H1 (cell line): ENCODE data around the gene TRIM24. TPM values are rescaled to one million over a fixed set of nuclear protein-coding genes. Genes with fewer than 3 reads are reported as not detected.

Experiments
- CTCF ChIA-PET: fragments of 300-600 bp; sonication (Branson Sonifier 250); formaldehyde crosslinking; loops from one replicate; lab custom pipeline; 2021; ENCODE audit not compliant: partially characterized antibody; lab: Charles Lee
- POLR2A ChIA-PET: fragments of 300-600 bp; sonication (Branson Sonifier 250); formaldehyde crosslinking; loops from one replicate; lab custom pipeline; 2021; ENCODE audit warnings: inconsistent platforms; ENCODE audit not compliant: partially characterized antibody; lab: Charles Lee
- DNase-seq, 2 experiments: peaks; one replicate each; pipeline versions ENCODE4 v3.0.0 to v3.0.0-alpha.2; 2010 to 2022; ENCODE audit warnings: low spot score in 2 of 2, low read depth in 1 of 2, mixed read lengths in 1 of 2
- FAIRE-seq: peaks from 2 replicates; lab custom pipeline; 2011; peaks lifted over from hg19 to GRCh38; lab: Jason Lieb, UNC
- H2AFZ ChIP-seq: 2 replicates; pipeline ENCODE4 v1.8.1; 2012; ENCODE audit warnings: low read length, inconsistent platforms
- H2AK5ac ChIP-seq: 2 replicates; pipeline ENCODE4 v1.6.1; 2013; ENCODE audit warnings: low read depth, low read length
- H2BK120ac ChIP-seq: replicated peaks from 2 replicates; pipeline ENCODE3; 2013; ENCODE audit warnings: low read depth, low read length, inconsistent platforms
- H2BK12ac ChIP-seq: 2 replicates; pipeline ENCODE4 v1.6.1; 2013; ENCODE audit warnings: low read depth, low read length
- H2BK15ac ChIP-seq: 2 replicates; pipeline ENCODE4 v1.6.1; 2013; ENCODE audit warnings: low read length
- H2BK20ac ChIP-seq: 2 replicates; pipeline ENCODE4 v1.6.1; 2013; ENCODE audit warnings: low read length
- H2BK5ac ChIP-seq: 2 replicates; pipeline ENCODE4 v1.6.1; 2013; ENCODE audit warnings: low read depth, low read length
- H3K14ac ChIP-seq: 2 replicates; pipeline ENCODE4 v1.6.1; 2013; ENCODE audit warnings: inconsistent platforms; ENCODE audit not compliant: insufficient read length
- H3K18ac ChIP-seq: 2 replicates; pipeline ENCODE4 v1.6.1; 2013; ENCODE audit warnings: low read length; ENCODE audit errors: extremely low read depth
- H3K23ac ChIP-seq: 2 replicates; pipeline ENCODE4 v1.6.1; 2013; ENCODE audit warnings: inconsistent platforms; ENCODE audit not compliant: insufficient read length
- H3K23me2 ChIP-seq: 2 replicates; pipeline ENCODE4 v1.6.1; 2013; ENCODE audit warnings: low read depth, low read length
- H3K27ac ChIP-seq: 2 replicates; pipeline ENCODE4 v1.6.1; 2011; ENCODE audit warnings: low read depth, low read length, inconsistent platforms
- H3K27me3 ChIP-seq, 4 experiments: replicated peaks in 1 of 4; 1 replicate in 1 of 4; 2 replicates in 3 of 4; pipeline versions ENCODE4 v1.6.1 to v1.8.1; 2011 to 2013; ENCODE audit warnings: low read length in 3 of 4, mild to moderate bottlenecking in 3 of 4, inconsistent platforms in 2 of 4, mixed read lengths in 2 of 4, moderate library complexity in 1 of 4; ENCODE audit not compliant: control insufficient read depth in 3 of 4, insufficient read depth in 3 of 4; ENCODE audit errors: extremely low read depth in 1 of 4
- H3K36me3 ChIP-seq, 4 experiments: 2 replicates each; pipeline versions ENCODE4 v1.6.1 to v1.8.1; 2011 to 2013; ENCODE audit warnings: mild to moderate bottlenecking in 4 of 4, low read length in 3 of 4, moderate library complexity in 2 of 4, control low read depth in 1 of 4, inconsistent platforms in 1 of 4; ENCODE audit not compliant: insufficient read depth in 4 of 4, control insufficient read depth in 2 of 4
- H3K4ac ChIP-seq: replicated peaks from 2 replicates; pipeline ENCODE3; 2013; ENCODE audit warnings: low read length, low read depth, mixed read lengths, inconsistent platforms; ENCODE audit not compliant: insufficient read length
- H3K4me1 ChIP-seq, 4 experiments: replicated peaks in 1 of 4; 1 replicate in 1 of 4; 2 replicates in 3 of 4; pipeline versions ENCODE4 v1.6.1 to v1.8.1; 2011 to 2013; ENCODE audit warnings: low read length in 3 of 4, inconsistent platforms in 2 of 4, mixed read lengths in 1 of 4; ENCODE audit not compliant: insufficient read depth in 4 of 4, control insufficient read depth in 3 of 4
- H3K4me2 ChIP-seq, 2 experiments: 2 replicates each; pipeline versions ENCODE4 v1.6.1 to v1.8.1; 2011 to 2013; ENCODE audit warnings: low read depth in 2 of 2, low read length in 2 of 2, control low read depth in 1 of 2, inconsistent platforms in 1 of 2, mild to moderate bottlenecking in 1 of 2; ENCODE audit not compliant: insufficient read depth in 1 of 2
- H3K4me3 ChIP-seq, 4 experiments: fragments of 200-600, 300-600 bp in 1 of 4; sonication (generic), shearing (Covaris generic), sonication (Bioruptor Twin) in 1 of 4; 2 replicates each; pipeline versions ENCODE4 v1.5.1 to v1.8.1; 2011 to 2016; ENCODE audit warnings: low read length in 4 of 4, low read depth in 3 of 4, control low read depth in 2 of 4, inconsistent platforms in 2 of 4, mild to moderate bottlenecking in 2 of 4, mixed read lengths in 1 of 4, moderate library complexity in 1 of 4; ENCODE audit not compliant: insufficient read depth in 2 of 4; ENCODE audit errors: extremely low read depth in 1 of 4
- H3K56ac ChIP-seq: replicated peaks from 2 replicates; pipeline ENCODE3; 2013; ENCODE audit warnings: low read depth, mild to moderate bottlenecking, mixed read lengths, low read length, inconsistent platforms; ENCODE audit not compliant: insufficient read length
- H3K79me1 ChIP-seq: 2 replicates; pipeline ENCODE4 v1.6.1; 2013; ENCODE audit warnings: low read depth, low read length, control low read depth
- H3K79me2 ChIP-seq, 2 experiments: 2 replicates each; pipeline versions ENCODE4 v1.6.1 to v1.8.1; 2012 to 2013; ENCODE audit warnings: low read length in 2 of 2, mild to moderate bottlenecking in 2 of 2, inconsistent platforms in 1 of 2; ENCODE audit not compliant: insufficient read depth in 2 of 2, control insufficient read depth in 1 of 2
- H3K9ac ChIP-seq, 4 experiments: replicated peaks in 1 of 4; 1 replicate in 1 of 4; 2 replicates in 3 of 4; pipeline versions ENCODE4 v1.6.1 to v1.8.1; 2011 to 2013; ENCODE audit warnings: low read depth in 3 of 4, low read length in 3 of 4, control low read depth in 2 of 4, mild to moderate bottlenecking in 2 of 4, moderate library complexity in 2 of 4, inconsistent platforms in 1 of 4; ENCODE audit errors: extremely low read depth in 1 of 4
- H3K9me3 ChIP-seq, 2 experiments: 2 replicates each; pipeline versions ENCODE4 v1.6.1 to v1.8.1; 2012 to 2013; ENCODE audit warnings: mild to moderate bottlenecking in 2 of 2, moderate library complexity in 2 of 2, control low read depth in 1 of 2, inconsistent platforms in 1 of 2, low read depth in 1 of 2, low read length in 1 of 2, mixed read lengths in 1 of 2; ENCODE audit not compliant: insufficient read depth in 2 of 2
- H4K20me1 ChIP-seq, 2 experiments: replicated peaks in 1 of 2; 2 replicates each; pipeline versions ENCODE3 to v1.8.1; 2011 to 2013; ENCODE audit warnings: inconsistent platforms in 2 of 2, low read length in 2 of 2, mild to moderate bottlenecking in 1 of 2; ENCODE audit not compliant: insufficient read depth in 2 of 2, control insufficient read depth in 1 of 2
- H4K5ac ChIP-seq: 2 replicates; pipeline ENCODE4 v1.6.1; 2013; ENCODE audit warnings: low read length, low read depth, mixed read lengths, inconsistent platforms; ENCODE audit not compliant: insufficient read length
- H4K8ac ChIP-seq: 2 replicates; pipeline ENCODE4 v1.8.0; 2013; ENCODE audit warnings: mild to moderate bottlenecking, moderate library complexity, low read length, inconsistent platforms; ENCODE audit not compliant: insufficient read depth; ENCODE audit errors: extremely low read depth
- H4K91ac ChIP-seq: replicated peaks from 2 replicates; pipeline ENCODE3; 2013; ENCODE audit warnings: low read length, mixed read lengths, inconsistent platforms; ENCODE audit not compliant: insufficient read length
- ASH2L ChIP-seq: fragments of 200-600, 300-600 bp; sonication (generic); IDR thresholded peaks from one replicate; pipeline ENCODE4 v1.7.1; 2017; ENCODE audit warnings: low read length
- BACH1 ChIP-seq: IDR thresholded peaks from 2 replicates; pipeline ENCODE4 v1.6.1; 2012; ENCODE audit warnings: low read length, improper control_type of control experiment
- BRCA1 ChIP-seq: IDR thresholded peaks from 2 replicates; pipeline ENCODE4 v1.6.1; 2012; ENCODE audit warnings: low read depth, low read length, improper control_type of control experiment
- HDAC6 ChIP-seq: IDR thresholded peaks from one replicate; pipeline ENCODE4 v1.7.1; 2012; ENCODE audit warnings: low read depth, mild to moderate bottlenecking, inconsistent platforms, low read length, moderate library complexity
- POLR2A ChIP-seq, 2 experiments: IDR thresholded peaks; 1 replicate in 1 of 2; 2 replicates in 1 of 2; pipeline ENCODE4 v1.6.1; 2011; ENCODE audit warnings: low read depth in 2 of 2, low read length in 2 of 2, mild to moderate bottlenecking in 2 of 2; ENCODE audit errors: control extremely low read depth in 1 of 2
- RNF2 ChIP-seq: fragments of 200-900, 300-1000 bp; sonication (generic); IDR thresholded peaks from 2 replicates; pipeline ENCODE4 v1.7.1; 2016; ENCODE audit warnings: borderline replicate concordance, low read depth, mild to moderate bottlenecking, antibody characterized with exemption, low read length; ENCODE audit not compliant: poor library complexity, severe bottlenecking; ENCODE audit errors: missing control alignments
- YY1 ChIP-seq: IDR thresholded peaks from 2 replicates; pipeline ENCODE4 v1.6.1; 2011; ENCODE audit warnings: low read depth, mild to moderate bottlenecking, low read length
- WGBS, 2 experiments: shearing (Covaris generic) in 1 of 2; methylation state at CpG; one replicate each; pipeline versions ENCODE4 v1.1.6 to v1.1.7; 2013 to 2015; ENCODE audit warnings: low lambda C conversion rate in 2 of 2, mixed read lengths in 2 of 2, inconsistent platforms in 1 of 2, low coverage in 1 of 2, missing lambda C conversion rate in 1 of 2; ENCODE audit not compliant: insufficient replicate concordance in 2 of 2, insufficient coverage in 1 of 2, insufficient read length in 1 of 2; ENCODE audit errors: extremely low coverage in 1 of 2, missing lambda C conversion rate in 1 of 2; 5-methylcytosine and 5-hydroxymethylcytosine counted together
- polyA plus RNA-seq, 7 experiments: library from polyadenylated mRNA; depleted of rRNA in 3 of 7; stranded (reverse) in 5 of 7; unstranded in 2 of 7; fragments of >200 nt in 5 of 7; fragments of 200-250 nt in 2 of 7; gene quantifications; 1 replicate in 5 of 7; 2 replicates in 1 of 7; 4 replicates in 1 of 7; pipeline versions ENCODE4 v1.2.1 to v1.2.3, GENCODE V29; 2011 to 2013; ENCODE audit warnings: missing spikeins in 2 of 7, mixed read lengths in 2 of 7
- total RNA-seq: library from RNA; stranded (reverse); fragmentation: NEBNext Ultra II Directional; extraction: Animal tissue kit (Norgen Biotek cat#: 25700); gene quantifications from 2 replicates; pipeline ENCODE4 v1.2.1, GENCODE V29; 2021

Gene TRIM24
- total and polyA plus RNA-seq, 2 of the 8 experiments (the other 6 are each of a cell fraction or from before 2014, with no cell fraction given) = 67.6 to 149 TPM

DNA sequence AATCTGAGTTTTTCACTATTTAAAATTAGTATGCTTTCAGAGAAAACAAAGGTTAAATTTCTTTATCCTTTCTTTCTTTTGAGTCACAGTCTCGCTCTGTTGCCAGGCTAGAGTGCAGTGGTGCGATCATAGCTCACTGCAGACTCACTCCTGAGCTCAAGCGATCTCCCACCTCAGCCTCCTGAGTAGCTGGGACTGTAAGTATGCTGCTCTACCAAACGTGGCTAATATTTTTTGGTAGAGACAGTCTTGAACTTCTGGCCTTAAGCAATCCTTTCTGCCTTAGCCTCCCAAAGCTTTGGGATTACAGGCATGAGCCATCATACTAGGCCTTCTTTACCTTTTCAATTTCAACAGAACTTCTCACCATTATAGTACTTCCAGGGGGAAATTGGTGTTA is 113.7 kb downstream of the TRIM24 start:
- no peak overlapping the region for H4K8ac ChIP-seq
- H3K18ac ChIP-seq = no peak overlapping the region
- H3K9ac ChIP-seq = no peak overlapping the region
- H3K36me3 ChIP-seq = peaks cover 27 to 100% (median 67%) of the 10 kb centered on the region in 4 experiments
- no peak overlapping the region for H2AK5ac ChIP-seq
- no peak overlapping the region for H3K4ac ChIP-seq
- H3K4me1 ChIP-seq = 0 out of 7 replicates have a peak, but pooled peaks cover 0 to 2% (median 0%) of the 10 kb centered on the region in 4 experiments
- no peaks in the 10 kb centered on the region; the same call in 1 of the 2 replicates for H3K79me1 ChIP-seq
- TF ChIP-seq POLR2A (IDR thresholded peaks at IDR 0.05; ENCODE audit: control extremely low read depth in 1 of 2, low read depth in 2 of 2, low read length in 2 of 2) (no peak), BACH1 (no peak), RNF2 (no peak), YY1 (no peak), ASH2L (no peak), HDAC6 (no peak), BRCA1 (no peak)
- H3K27ac ChIP-seq = no peak overlapping the region
- no peak overlapping the region for H2BK12ac ChIP-seq
- ChIA-PET CTCF (no interaction called here), POLR2A (no interaction called here)
- no peaks in the 10 kb centered on the region for H3K9me3 ChIP-seq
- H4K5ac ChIP-seq = no peak overlapping the region
- H3K4me2 ChIP-seq = no peak overlapping the region
- FAIRE-seq (no peak), DNase-seq (no peak)
- no peak overlapping the region for H3K23ac ChIP-seq
- 64% methylated on average over 4 of the region's 4 CpGs; no CpG with 5 or more reads in 1 of the 2 experiments for WGBS, 2 experiments
- H3K56ac ChIP-seq = no peak overlapping the region
- no peaks in the 10 kb centered on the region for H3K27me3 ChIP-seq
- no peak overlapping the region for H3K4me3 ChIP-seq
- H3K14ac ChIP-seq = no peak overlapping the region
- peaks cover 0 to 18% of the 10 kb centered on the region in 2 experiments; a peak in 2 of 4 replicates for H3K79me2 ChIP-seq
- no peak overlapping the region for H2BK120ac ChIP-seq
- H2BK15ac ChIP-seq = no peak overlapping the region
- no peak overlapping the region for H2AFZ ChIP-seq
- H2BK20ac ChIP-seq = no peak overlapping the region
- no peak overlapping the region for H2BK5ac ChIP-seq
- H4K20me1 ChIP-seq = peaks cover 0 to 1% of the 10 kb centered on the region in 2 experiments
- H3K23me2 ChIP-seq = no peaks in the 10 kb centered on the region; the same call in 1 of the 2 replicates
- H4K91ac ChIP-seq = no peak overlapping the region
